Tibial nerve (tissue), 4 donors: ENCODE data around the gene ISG20.

Source experiments
- CTCF ChIP-seq, 5 experiments: fragments of 200-600 bp in 3 of 5; fragments of 450-650 bp in 2 of 5; sonication (generic) in 3 of 5; IDR thresholded peaks; one replicate each; pipeline ENCODE4 v1.5.1; 2016 to 2019; ENCODE audit warnings: antibody characterized with exemption in 5 of 5, mild to moderate bottlenecking in 3 of 5, moderate library complexity in 2 of 5
- EP300 ChIP-seq, 2 donors: sonication (generic); formaldehyde crosslinking; IDR thresholded peaks; one replicate each; pipeline ENCODE4 v1.6.1; 2017; ENCODE audit warnings: antibody characterized with exemption in 2 of 2, mild to moderate bottlenecking in 1 of 2
- POLR2A ChIP-seq, 2 donors: fragments of 450-650 bp; IDR thresholded peaks; one replicate each; pipeline ENCODE4 v1.6.1; 2017; ENCODE audit warnings: antibody characterized with exemption in 2 of 2, mild to moderate bottlenecking in 2 of 2, moderate library complexity in 2 of 2

- TF ChIP-seq CTCF (IDR thresholded peaks at IDR 0.05): no peak
- no peak for TF ChIP-seq EP300 (IDR thresholded peaks at IDR 0.05)
- no peak for TF ChIP-seq POLR2A (IDR thresholded peaks at IDR 0.05)
Observed at GRCh38 chr15:88604381-88605188, 34.2 kb upstream of the ISG20 start.
